Measurements from ENCODE around the gene PLCB1. TPM values are rescaled to one million over a fixed set of nuclear protein-coding genes. Genes with fewer than 3 reads are reported as not detected.

The PLCB1 gene
- total RNA-seq, 1 donor, result 13.4 TPM

GRCh38 chr20:8536262-8536618 is 404.2 kb downstream of the PLCB1 start:
- DNase-seq (ENCODE audit: insufficient read length, low spot score, missing footprints), result no peak
- no peaks in the 10 kb centered on the region for H3K79me2 ChIP-seq (ENCODE audit: insufficient read depth, low read length)
- no peak for TF ChIP-seq CTCF (IDR thresholded peaks at IDR 0.05; ENCODE audit: extremely low read depth, low read depth, low read length)
- no peaks in the 10 kb centered on the region for H3K9me3 ChIP-seq (ENCODE audit: low read depth, low read length)
- H2AFZ ChIP-seq (ENCODE audit: low read length), result no peak overlapping the region
- H3K4me1 ChIP-seq (ENCODE audit: insufficient read depth, low read length), result peaks cover 3% of the 10 kb centered on the region
- H4K20me1 ChIP-seq (ENCODE audit: insufficient read depth, low read length), result no peaks in the 10 kb centered on the region
- no peak overlapping the region for H3K4me2 ChIP-seq (ENCODE audit: insufficient read depth, low read length)
- H3K27ac ChIP-seq (ENCODE audit: low read depth, low read length), result no peak overlapping the region
- no peaks in the 10 kb centered on the region for H3K36me3 ChIP-seq (ENCODE audit: insufficient read depth, low read length)
- H3K27me3 ChIP-seq (ENCODE audit: insufficient read depth, low read length), result no peaks in the 10 kb centered on the region
- H3K4me3 ChIP-seq (ENCODE audit: insufficient read depth, low read length), result no peak overlapping the region

GRCh38 chr20:8540466-8540865 is 408.4 kb downstream of the PLCB1 start:
- H4K20me1 ChIP-seq (ENCODE audit: insufficient read depth, low read length), result no peaks in the 10 kb centered on the region
- no peak overlapping the region for H3K4me3 ChIP-seq (ENCODE audit: insufficient read depth, low read length)
- no peak for TF ChIP-seq CTCF (IDR thresholded peaks at IDR 0.05; ENCODE audit: extremely low read depth, low read depth, low read length)
- no peaks in the 10 kb centered on the region for H3K79me2 ChIP-seq (ENCODE audit: insufficient read depth, low read length)
- H3K27me3 ChIP-seq (ENCODE audit: insufficient read depth, low read length), result no peaks in the 10 kb centered on the region
- H3K27ac ChIP-seq (ENCODE audit: low read depth, low read length), result no peak overlapping the region
- DNase-seq (ENCODE audit: insufficient read length, low spot score, missing footprints), result no peak
- H3K9me3 ChIP-seq (ENCODE audit: low read depth, low read length), result no peaks in the 10 kb centered on the region
- no peaks in the 10 kb centered on the region for H3K36me3 ChIP-seq (ENCODE audit: insufficient read depth, low read length)
- no peak overlapping the region for H2AFZ ChIP-seq (ENCODE audit: low read length)
- no peak overlapping the region for H3K4me2 ChIP-seq (ENCODE audit: insufficient read depth, low read length)
- no peaks in the 10 kb centered on the region for H3K4me1 ChIP-seq (ENCODE audit: insufficient read depth, low read length)

GRCh38 chr20:8542110-8542486 is 410.0 kb downstream of the PLCB1 start:
- H2AFZ ChIP-seq (ENCODE audit: low read length), result no peak overlapping the region
- TF ChIP-seq CTCF (IDR thresholded peaks at IDR 0.05; ENCODE audit: extremely low read depth, low read depth, low read length), result no peak
- H3K4me1 ChIP-seq (ENCODE audit: insufficient read depth, low read length), result peaks cover 3% of the 10 kb centered on the region
- no peak for DNase-seq (ENCODE audit: insufficient read length, low spot score, missing footprints)
- no peaks in the 10 kb centered on the region for H3K9me3 ChIP-seq (ENCODE audit: low read depth, low read length)
- H3K4me2 ChIP-seq (ENCODE audit: insufficient read depth, low read length), result no peak overlapping the region
- no peaks in the 10 kb centered on the region for H3K27me3 ChIP-seq (ENCODE audit: insufficient read depth, low read length)
- H3K27ac ChIP-seq (ENCODE audit: low read depth, low read length), result no peak overlapping the region
- no peaks in the 10 kb centered on the region for H3K36me3 ChIP-seq (ENCODE audit: insufficient read depth, low read length)
- H3K4me3 ChIP-seq (ENCODE audit: insufficient read depth, low read length), result no peak overlapping the region
- H3K79me2 ChIP-seq (ENCODE audit: insufficient read depth, low read length), result no peaks in the 10 kb centered on the region
- H4K20me1 ChIP-seq (ENCODE audit: insufficient read depth, low read length), result no peaks in the 10 kb centered on the region

- Histone ChIP-seq H4K20me1 (ENCODE audit: insufficient read depth, low read length) (no peaks in the 10 kb centered on the region), H2AFZ (ENCODE audit: low read length) (no peak overlapping the region), H3K4me3 (ENCODE audit: insufficient read depth, low read length) (no peak overlapping the region), H3K4me1 (ENCODE audit: insufficient read depth, low read length) (peaks cover 3% of the 10 kb centered on the region), H3K79me2 (ENCODE audit: insufficient read depth, low read length) (no peaks in the 10 kb centered on the region), H3K36me3 (ENCODE audit: insufficient read depth, low read length) (no peaks in the 10 kb centered on the region), H3K4me2 (ENCODE audit: insufficient read depth, low read length) (no peak overlapping the region), H3K27ac (ENCODE audit: low read depth, low read length) (no peak overlapping the region), H3K27me3 (ENCODE audit: insufficient read depth, low read length) (no peaks in the 10 kb centered on the region), H3K9me3 (ENCODE audit: low read depth, low read length) (no peaks in the 10 kb centered on the region)
- TF ChIP-seq CTCF (IDR thresholded peaks at IDR 0.05; ENCODE audit: extremely low read depth, low read depth, low read length), result no peak
- DNase-seq (ENCODE audit: insufficient read length, low spot score, missing footprints), result peak; percentile 42
Measured at GRCh38 chr20:8545212-8545611, 413.1 kb downstream of the PLCB1 start.
